ENCODE data around the gene MYL10.

DNA sequence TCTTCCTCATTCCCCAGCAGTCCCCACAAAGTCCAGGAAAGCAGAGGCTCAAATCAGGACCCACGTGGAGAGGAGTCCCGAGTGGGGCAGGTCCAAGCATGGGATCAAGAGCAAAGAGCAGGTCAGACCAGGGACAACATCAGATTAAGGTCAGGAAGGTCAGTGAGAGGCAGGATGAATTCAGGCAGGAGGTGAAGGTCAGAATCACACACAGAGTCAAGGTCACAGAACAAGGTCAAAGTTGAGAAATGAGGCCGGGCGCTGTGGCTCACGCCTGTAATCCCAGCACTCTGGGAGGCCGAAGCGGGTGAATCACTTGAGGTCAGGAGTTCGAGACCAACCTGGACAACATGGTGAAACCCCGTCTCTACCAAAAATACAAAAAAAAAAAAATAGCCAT is 2.3 kb downstream of the MYL10 start:
- TF ChIP-seq, protein P1, sequence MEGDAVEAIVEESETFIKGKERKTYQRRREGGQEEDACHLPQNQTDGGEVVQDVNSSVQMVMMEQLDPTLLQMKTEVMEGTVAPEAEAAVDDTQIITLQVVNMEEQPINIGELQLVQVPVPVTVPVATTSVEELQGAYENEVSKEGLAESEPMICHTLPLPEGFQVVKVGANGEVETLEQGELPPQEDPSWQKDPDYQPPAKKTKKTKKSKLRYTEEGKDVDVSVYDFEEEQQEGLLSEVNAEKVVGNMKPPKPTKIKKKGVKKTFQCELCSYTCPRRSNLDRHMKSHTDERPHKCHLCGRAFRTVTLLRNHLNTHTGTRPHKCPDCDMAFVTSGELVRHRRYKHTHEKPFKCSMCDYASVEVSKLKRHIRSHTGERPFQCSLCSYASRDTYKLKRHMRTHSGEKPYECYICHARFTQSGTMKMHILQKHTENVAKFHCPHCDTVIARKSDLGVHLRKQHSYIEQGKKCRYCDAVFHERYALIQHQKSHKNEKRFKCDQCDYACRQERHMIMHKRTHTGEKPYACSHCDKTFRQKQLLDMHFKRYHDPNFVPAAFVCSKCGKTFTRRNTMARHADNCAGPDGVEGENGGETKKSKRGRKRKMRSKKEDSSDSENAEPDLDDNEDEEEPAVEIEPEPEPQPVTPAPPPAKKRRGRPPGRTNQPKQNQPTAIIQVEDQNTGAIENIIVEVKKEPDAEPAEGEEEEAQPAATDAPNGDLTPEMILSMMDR (IDR thresholded peaks at IDR 0.05): no peak
- no peak for TF ChIP-seq POLR2A (IDR thresholded peaks at IDR 0.05; ENCODE audit: low read depth)
- TF ChIP-seq POLR2AphosphoS5 (IDR thresholded peaks at IDR 0.05): no peak
